CD4-positive, alpha-beta T cell (primary cell): Measurements from ENCODE around the gene ARAP2. TPM values are rescaled to one million over a fixed set of nuclear protein-coding genes. Genes with fewer than 3 reads are reported as not detected.

Source experiments
- ATAC-seq: fragments of 200-7000 bp; cut with Tn5 transposase; one replicate; pipeline ENCODE4 v1.10.0; 2022; ENCODE audit warnings: mild to moderate bottlenecking; ENCODE audit not compliant: poor library complexity
- CTCF ChIA-PET: fragments of 350-600 bp; sonication (Branson Sonifier 250); formaldehyde crosslinking; loops from one replicate; lab custom pipeline; 2021; ENCODE audit warnings: antibody characterized with exemption, inconsistent platforms; lab: Charles Lee
- POLR2A ChIA-PET: fragments of 350-600 bp; sonication (Branson Sonifier 250); formaldehyde crosslinking; loops from one replicate; lab custom pipeline; 2021; ENCODE audit warnings: antibody characterized with exemption, inconsistent platforms; lab: Charles Lee
- DNase-seq, 14 experiments: peaks; one replicate each; pipeline ENCODE4 v3.0.0-alpha.2; 2013 to 2020; ENCODE audit warnings: mixed read lengths in 2 of 14
- H3K27ac ChIP-seq, 2 donors: one replicate each; pipeline versions ENCODE4 v1.5.1 to v1.7.0; 2013; ENCODE audit warnings: low read length in 2 of 2, low read depth in 1 of 2, mild to moderate bottlenecking in 1 of 2
- H3K27me3 ChIP-seq, 2 experiments: 1 replicate in 1 of 2; 2 replicates in 1 of 2; pipeline versions ENCODE4 v1.6.1 to v1.7.0; 2013; ENCODE audit warnings: low read length in 2 of 2, control low read depth in 1 of 2, mild to moderate bottlenecking in 1 of 2, moderate library complexity in 1 of 2; ENCODE audit not compliant: insufficient read depth in 2 of 2, control insufficient read depth in 1 of 2
- H3K36me3 ChIP-seq: one replicate; pipeline ENCODE4 v1.6.1; 2013; ENCODE audit warnings: low read length, control low read depth; ENCODE audit not compliant: insufficient read depth
- H3K4me1 ChIP-seq: one replicate; pipeline ENCODE4 v1.6.1; 2013; ENCODE audit warnings: low read length, control low read depth; ENCODE audit not compliant: insufficient read depth
- H3K4me3 ChIP-seq: one replicate; pipeline ENCODE4 v1.5.1; 2013; ENCODE audit warnings: mild to moderate bottlenecking, low read length, moderate library complexity
- H3K9me3 ChIP-seq, 2 experiments: 1 replicate in 1 of 2; 2 replicates in 1 of 2; pipeline versions ENCODE4 v1.6.1 to v1.7.0; 2013; ENCODE audit warnings: low read length in 2 of 2, mild to moderate bottlenecking in 2 of 2, control low read depth in 1 of 2, moderate library complexity in 1 of 2; ENCODE audit not compliant: control insufficient read depth in 1 of 2, insufficient read depth in 1 of 2
- H3K27ac Mint-ChIP-seq: one replicate; pipeline ENCODE4 v1.8.0; 2020; ENCODE audit warnings: mixed read lengths
- H3K27me3 Mint-ChIP-seq: one replicate; pipeline ENCODE4 v1.8.0; 2021; ENCODE audit warnings: mixed read lengths
- H3K36me3 Mint-ChIP-seq: one replicate; pipeline ENCODE4 v1.8.0; 2021; ENCODE audit warnings: low read depth, mixed read lengths
- H3K4me1 Mint-ChIP-seq: one replicate; pipeline ENCODE4 v1.8.0; 2021; ENCODE audit warnings: low read depth, mixed read lengths
- H3K4me3 Mint-ChIP-seq: one replicate; pipeline ENCODE4 v1.8.0; 2020; ENCODE audit warnings: mild to moderate bottlenecking, mixed read lengths
- H3K9me3 Mint-ChIP-seq: one replicate; pipeline ENCODE4 v1.8.0; 2020; ENCODE audit warnings: mixed read lengths
- CTCF ChIP-seq: fragments of 200-600 bp; IDR thresholded peaks from one replicate; pipeline ENCODE4 v1.8.0; 2022; ENCODE audit warnings: antibody characterized with exemption, mild to moderate bottlenecking
- intact Hi-C, 2 experiments: fragments of 100-400 bp; cut with DNase I in 1 of 2; cut with micrococcal nuclease in 1 of 2; formaldehyde crosslinking; loops; one replicate each; pipeline versions ENCODE4 v1.15.1 to v1.9.0; 2023 to 2025; cut with DNase I, micrococcal nuclease
- total RNA-seq, 174 experiments: library from RNA in 2 of 174; stranded (reverse) in 2 of 174; gene quantifications; one replicate each; pipeline ENCODE4 v1.2.3 and lab custom pipeline; 2021 to 2026

The ARAP2 gene
- total RNA-seq, 2 experiments from 2014 or later, result 54.3 to 63.4 TPM

GRCh38 chr4:36227913-36228312, 16.4 kb downstream of the ARAP2 start:
- intact Hi-C loops, result no loop called here
- H3K4me1 ChIP-seq, result peaks cover 10% of the 10 kb centered on the region

GRCh38 chr4:36226430-36227227, 17.7 kb downstream of the ARAP2 start:
- no peaks in the 10 kb centered on the region for H3K27me3 ChIP-seq
- POLR2A ChIA-PET, result interaction anchor here (2.4 kb wide), 1 partner anchor 17 kb away, joined by 12 read pairs; the partner anchor contains the start of gene ARAP2
- intact Hi-C loops, result no loop called here
- H3K4me3 ChIP-seq, result no peak overlapping the region
- peaks cover 9% of the 10 kb centered on the region for H3K4me1 ChIP-seq
- peaks cover 2% of the 10 kb centered on the region for H3K9me3 Mint-ChIP-seq
- no peaks in the 10 kb centered on the region for H3K27me3 Mint-ChIP-seq
- TF ChIP-seq CTCF, result no peak
- CTCF ChIA-PET, result interaction anchor here (1.4 kb wide), 1 partner anchor 173 kb away, joined by 3 read pairs; no protein-coding TSS in a partner anchor
- ATAC-seq (no peak), DNase-seq (no peak)
- H3K27ac ChIP-seq, result no peak overlapping the region
- H3K4me1 Mint-ChIP-seq, result peaks cover 93% of the 10 kb centered on the region
- H3K4me3 Mint-ChIP-seq, result peak overlapping the region; percentile 3
- peaks cover 3% of the 10 kb centered on the region for H3K36me3 ChIP-seq
- H3K9me3 ChIP-seq, result no peaks in the 10 kb centered on the region
- H3K27ac Mint-ChIP-seq, result peak overlapping the region; percentile 30
- peaks cover 12% of the 10 kb centered on the region for H3K36me3 Mint-ChIP-seq

More at GRCh38 chr4:36227913-36228312, 16.4 kb downstream of the ARAP2 start:
- no peaks in the 10 kb centered on the region for H3K9me3 ChIP-seq
- H3K4me3 ChIP-seq, result no peak overlapping the region
- ATAC-seq (peak; percentile 24), DNase-seq (no peak)
- POLR2A ChIA-PET, result interaction anchor here (0.5 kb wide), 1 partner anchor 56 kb away, joined by 3 read pairs; no protein-coding TSS in a partner anchor
- H3K27ac ChIP-seq, result no peak overlapping the region
- no peaks in the 10 kb centered on the region for H3K27me3 ChIP-seq
- Mint-ChIP-seq H3K4me3 (peak overlapping the region; percentile 5), H3K27me3 (no peaks in the 10 kb centered on the region), H3K9me3 (peaks cover 2% of the 10 kb centered on the region), H3K27ac (peak overlapping the region; percentile 51), H3K36me3 (peaks cover 20% of the 10 kb centered on the region), H3K4me1 (peaks cover 93% of the 10 kb centered on the region)
- TF ChIP-seq CTCF, result no peak
- H3K36me3 ChIP-seq, result peaks cover 3% of the 10 kb centered on the region
- CTCF ChIA-PET, result interaction anchor here (1.3 kb wide), 1 partner anchor 8 kb away, joined by 3 read pairs; no protein-coding TSS in a partner anchor

- Histone ChIP-seq H3K36me3 (peaks cover 3% of the 10 kb centered on the region), H3K4me3 (no peak overlapping the region), H3K4me1 (peaks cover 9% of the 10 kb centered on the region), H3K9me3 (no peaks in the 10 kb centered on the region), H3K27me3 (no peaks in the 10 kb centered on the region), H3K27ac (no peak overlapping the region)
- Mint-ChIP-seq H3K27ac (peak overlapping the region; percentile 65), H3K4me3 (peak overlapping the region; percentile 32), H3K27me3 (no peaks in the 10 kb centered on the region), H3K36me3 (peaks cover 13% of the 10 kb centered on the region), H3K9me3 (peaks cover 2% of the 10 kb centered on the region), H3K4me1 (peaks cover 88% of the 10 kb centered on the region)
- DNase-seq (no peak), ATAC-seq (no peak)
- intact Hi-C loops, result no loop called here
- TF ChIP-seq CTCF, result no peak
- CTCF ChIA-PET, result no interaction called here
- POLR2A ChIA-PET, result interaction anchor here (2.4 kb wide), 1 partner anchor 18 kb away, joined by 12 read pairs; the partner anchor contains the start of gene ARAP2
These were observed 19.1 kb downstream of the ARAP2 start for GRCh38 chr4:36224972-36225903.
